Measurements from ENCODE around the gene RAP2A. TPM values are rescaled to one million over a fixed set of nuclear protein-coding genes. Genes with fewer than 3 reads are reported as not detected.

Gene RAP2A
- total and polyA plus RNA-seq, 10 of the 15 experiments (the other 5 are each of a cell fraction or from before 2014, with no cell fraction given), result 3.5 to 35.1 (median 14.9) TPM

DNA sequence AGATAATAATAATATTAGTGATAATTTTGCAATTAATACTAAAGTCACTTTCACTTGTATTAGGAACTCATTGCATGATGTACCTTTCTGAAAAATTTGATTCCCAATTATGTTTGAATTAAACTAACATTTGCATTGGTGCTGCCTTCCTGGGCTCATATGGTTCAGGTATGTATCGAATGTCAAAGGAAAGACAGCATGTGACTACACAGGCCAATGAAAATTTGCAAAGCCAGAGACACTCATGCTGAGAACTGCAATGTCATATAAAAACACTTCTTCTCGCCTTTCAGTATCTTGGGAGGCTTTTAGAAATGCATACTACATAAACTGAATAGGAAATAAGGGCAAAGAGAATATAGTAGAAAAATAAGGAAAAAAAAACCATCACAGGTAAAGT lies 44.3 kb downstream of the RAP2A start:
- no peak for ATAC-seq
- intact Hi-C loops (cut with micrococcal nuclease; ENCODE audit: unreplicated experiment), result no loop called here
- Histone ChIP-seq H3K9ac (ENCODE audit: control insufficient read depth, insufficient read depth, low read length) (no peak overlapping the region), H3K4me2 (ENCODE audit: control insufficient read depth, insufficient read depth) (no peak overlapping the region), H3K4me1 (ENCODE audit: control insufficient read depth, insufficient read depth, low read length) (no peaks in the 10 kb centered on the region), H3K36me3 (ENCODE audit: control insufficient read depth in 2 of 2, insufficient read depth in 2 of 2, low read length in 1 of 2) (no peaks in the 10 kb centered on the region), H2AFZ (ENCODE audit: control insufficient read depth, low read depth, low read length) (no peak overlapping the region), H3K27ac (ENCODE audit: control insufficient read depth, insufficient read depth) (no peak overlapping the region), H3K27me3 (replicated peaks in 1 of 2; ENCODE audit: control insufficient read depth in 2 of 2, insufficient read depth in 2 of 2, low read length in 1 of 2) (no peaks in the 10 kb centered on the region), H3K4me3 (no peak overlapping the region), H4K20me1 (ENCODE audit: control insufficient read depth, insufficient read depth) (no peaks in the 10 kb centered on the region), H3K79me2 (ENCODE audit: control insufficient read depth, insufficient read depth, low read length) (no peaks in the 10 kb centered on the region), H3K9me3 (replicated peaks; ENCODE audit: control insufficient read depth, insufficient read depth, low read length) (no peaks in the 10 kb centered on the region)
- BruUV-seq (replicated peaks), result no TSS peak
- ChIA-PET POLR2A (no interaction called here), CTCF (no interaction called here), RAD21 (ENCODE audit: unreplicated experiment) (interaction anchor here (0.7 kb wide), 1 partner anchor 163 kb away, joined by 4 read pairs; no protein-coding TSS in a partner anchor), SMC1A (ENCODE audit: uncharacterized antibody, unreplicated experiment) (interaction anchor here (0.6 kb wide), 1 partner anchor 992 kb away, joined by 3 read pairs; no protein-coding TSS in a partner anchor)
- in situ Hi-C loops (cut with MboI), result no loop called here
- FAIRE-seq, result no peak
- 68% methylated on average over 2 of the region's 2 CpGs for WGBS (ENCODE audit: insufficient coverage, insufficient replicate concordance, low lambda C conversion rate, missing lambda C conversion rate)
- no peak for DNase-seq (ENCODE audit: low read depth, low spot score)
- TF ChIP-seq STAT1 (conservative IDR thresholded peaks at IDR 0.05) (no peak), RELA (IDR thresholded peaks at IDR 0.05; ENCODE audit: borderline replicate concordance, partially characterized antibody) (no peak), ZNF622 (IDR thresholded peaks at IDR 0.05) (no peak), SMAD1 (IDR thresholded peaks at IDR 0.05; ENCODE audit: low read depth, partially characterized antibody) (no peak), HCFC1 (IDR thresholded peaks at IDR 0.05; ENCODE audit: low read length) (no peak), ZBED1 (IDR thresholded peaks at IDR 0.05; ENCODE audit: borderline replicate concordance) (no peak), NBN (IDR thresholded peaks at IDR 0.05) (no peak), ZNF592 (IDR thresholded peaks at IDR 0.05) (no peak), YY1 (IDR thresholded peaks at IDR 0.05; ENCODE audit: low read depth, low read length) (no peak), PAX5 (IDR thresholded peaks at IDR 0.05; ENCODE audit: borderline replicate concordance, low read depth, low read length) (no peak), TCF7 (IDR thresholded peaks at IDR 0.05; ENCODE audit: borderline replicate concordance) (no peak), FOXM1 (IDR thresholded peaks at IDR 0.05; ENCODE audit: low read depth, low read length) (no peak), BHLHE40 (IDR thresholded peaks at IDR 0.05; ENCODE audit: borderline replicate concordance in 1 of 2, low read depth in 2 of 2, low read length in 1 of 2) (no peak)
- TF ChIP-seq, protein P1, sequence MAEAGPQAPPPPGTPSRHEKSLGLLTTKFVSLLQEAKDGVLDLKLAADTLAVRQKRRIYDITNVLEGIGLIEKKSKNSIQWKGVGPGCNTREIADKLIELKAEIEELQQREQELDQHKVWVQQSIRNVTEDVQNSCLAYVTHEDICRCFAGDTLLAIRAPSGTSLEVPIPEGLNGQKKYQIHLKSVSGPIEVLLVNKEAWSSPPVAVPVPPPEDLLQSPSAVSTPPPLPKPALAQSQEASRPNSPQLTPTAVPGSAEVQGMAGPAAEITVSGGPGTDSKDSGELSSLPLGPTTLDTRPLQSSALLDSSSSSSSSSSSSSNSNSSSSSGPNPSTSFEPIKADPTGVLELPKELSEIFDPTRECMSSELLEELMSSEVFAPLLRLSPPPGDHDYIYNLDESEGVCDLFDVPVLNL (IDR thresholded peaks at IDR 0.05; ENCODE audit: low read depth, low read length), result no peak
